HG03378 (cell line): Measurements from ENCODE around the gene SMOC2.

ENCODE experiments used
- ATAC-seq: cut with Tn5 transposase; IDR thresholded peaks from one replicate; pipeline ENCODE4 v1.9.1; 2021; ENCODE audit warnings: mild to moderate bottlenecking, moderate library complexity; ENCODE audit not compliant: unreplicated experiment

SMOC2 gene

DNA sequence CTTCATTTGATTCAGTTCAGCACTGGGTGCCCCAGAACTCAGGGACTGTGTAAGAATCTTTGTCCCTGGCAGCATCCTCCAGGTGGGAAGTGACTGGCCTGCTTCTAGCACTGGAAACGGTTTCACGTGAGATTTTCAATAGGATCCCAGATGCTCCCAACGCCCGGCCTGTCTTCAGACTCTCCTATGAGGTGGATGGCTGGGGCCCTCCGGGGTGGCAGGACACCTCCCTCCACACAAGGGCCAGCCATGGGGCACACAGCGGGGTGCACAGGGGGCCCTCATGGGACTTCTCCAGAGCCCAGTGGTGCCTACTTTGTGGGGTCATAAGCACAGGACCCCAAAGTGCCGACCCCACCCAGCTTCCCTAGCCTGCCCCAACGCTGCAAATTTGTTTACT lies 72.8 kb downstream of the SMOC2 start:
- ATAC-seq = no peak

DNA sequence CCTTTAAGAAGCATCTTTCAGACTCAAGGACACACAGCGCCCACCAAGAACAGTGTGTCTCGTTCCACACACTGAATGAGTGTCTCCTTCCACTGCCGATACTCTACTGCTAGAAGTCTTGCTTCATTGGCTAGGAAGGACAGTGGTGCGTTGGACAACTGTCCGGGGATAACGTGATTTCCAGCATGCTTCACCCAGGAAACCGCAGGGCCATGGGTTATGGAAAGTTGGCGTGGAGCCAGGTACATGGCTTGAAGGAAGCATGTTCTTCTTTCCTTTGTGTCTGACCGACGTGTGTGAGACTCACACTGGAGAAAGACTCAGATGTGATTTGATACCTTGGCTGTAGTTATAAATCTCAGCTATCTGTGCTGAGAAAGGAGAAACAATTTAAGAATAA lies 73.2 kb downstream of the SMOC2 start:
- no peak for ATAC-seq

DNA sequence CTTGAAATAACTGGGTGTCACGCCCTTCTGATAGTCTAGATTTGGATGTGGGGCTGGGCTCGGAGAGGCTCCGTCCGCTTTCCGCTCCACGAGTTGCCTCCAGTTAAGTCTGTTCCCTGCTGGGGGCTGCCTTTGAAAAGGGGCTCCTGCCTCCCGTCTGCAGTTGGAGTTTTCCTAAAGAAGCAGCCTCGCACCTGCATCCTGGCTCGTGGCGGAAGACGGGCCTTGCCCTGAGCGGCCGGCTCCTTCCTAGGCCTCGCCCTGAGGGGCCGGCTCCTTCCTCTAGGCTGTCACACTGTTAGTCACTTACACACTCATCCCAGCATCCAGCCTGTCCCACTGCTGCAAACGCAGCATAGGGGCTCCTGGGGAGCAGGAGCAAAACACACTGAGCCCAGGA lies 74.4 kb downstream of the SMOC2 start:
- no peak for ATAC-seq

DNA sequence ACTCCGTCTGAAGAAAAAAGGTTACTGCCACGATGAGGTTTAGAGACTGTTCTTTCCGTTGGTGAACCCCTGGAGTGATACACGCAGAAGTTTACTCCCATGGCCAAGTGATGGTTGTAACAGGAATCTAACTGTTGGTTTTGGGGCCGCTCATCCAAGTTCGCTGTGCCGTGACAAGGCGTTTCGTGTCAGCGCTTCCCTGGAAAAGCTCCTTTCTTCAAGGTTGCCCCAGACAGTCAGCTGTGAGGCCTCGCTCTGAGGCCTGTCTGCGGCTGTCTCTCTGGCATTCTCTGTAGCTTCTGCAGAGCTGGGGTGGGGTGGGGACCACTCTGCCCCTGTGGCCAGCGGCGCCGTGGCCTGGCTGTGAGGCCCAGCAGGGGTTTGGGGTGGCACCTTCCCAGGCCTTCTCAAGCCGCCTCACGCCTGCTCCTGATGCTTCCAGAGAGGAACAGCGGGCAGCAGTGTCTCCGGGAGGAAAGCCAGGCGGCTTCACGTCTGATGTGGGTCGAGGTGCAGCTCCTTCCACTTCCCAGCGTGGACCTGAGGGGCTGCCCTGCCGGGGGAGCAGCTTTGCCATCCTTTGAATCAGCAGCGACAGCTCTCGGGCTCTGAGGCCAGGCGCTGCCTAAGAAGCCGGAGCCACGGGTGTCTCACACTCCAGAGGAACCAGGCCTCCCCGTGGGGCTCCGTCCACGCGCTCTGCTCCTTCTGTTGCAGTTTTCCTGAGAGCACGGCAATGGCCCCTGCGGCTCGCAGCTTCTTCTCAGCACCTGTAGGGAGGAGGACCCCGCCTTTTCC lies 76.2 kb downstream of the SMOC2 start:
- ATAC-seq = no peak

DNA sequence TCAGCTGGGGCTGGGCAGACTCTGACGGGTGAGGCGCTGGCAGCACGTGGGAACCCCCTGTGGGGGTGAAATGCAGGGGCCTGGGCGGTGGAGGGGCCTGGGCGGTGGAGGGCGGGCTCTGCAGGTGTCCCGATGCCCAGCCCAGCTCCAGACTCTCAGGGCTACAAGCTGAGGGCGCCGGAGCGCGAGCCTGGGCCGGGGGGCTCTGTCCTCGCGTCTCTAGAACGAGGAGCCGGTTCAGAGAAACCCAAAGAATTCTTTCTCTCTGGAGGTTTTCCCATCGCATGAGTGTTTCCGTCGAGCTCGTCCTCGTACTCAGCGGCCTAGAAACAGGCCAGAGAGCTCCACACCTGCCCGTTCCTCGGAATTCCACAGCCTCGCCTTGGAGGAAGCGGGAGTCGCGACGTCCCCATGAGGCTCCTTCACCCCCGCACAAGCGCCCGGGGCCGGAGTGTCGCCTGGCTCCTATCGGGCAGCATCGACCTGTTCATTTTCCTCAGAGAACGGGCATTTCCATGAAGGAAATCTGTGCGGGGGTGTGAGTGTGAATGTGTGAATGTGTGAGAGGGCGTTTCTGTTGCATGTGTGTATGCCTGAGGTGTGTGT lies 76.9 kb downstream of the SMOC2 start:
- no peak for ATAC-seq

DNA sequence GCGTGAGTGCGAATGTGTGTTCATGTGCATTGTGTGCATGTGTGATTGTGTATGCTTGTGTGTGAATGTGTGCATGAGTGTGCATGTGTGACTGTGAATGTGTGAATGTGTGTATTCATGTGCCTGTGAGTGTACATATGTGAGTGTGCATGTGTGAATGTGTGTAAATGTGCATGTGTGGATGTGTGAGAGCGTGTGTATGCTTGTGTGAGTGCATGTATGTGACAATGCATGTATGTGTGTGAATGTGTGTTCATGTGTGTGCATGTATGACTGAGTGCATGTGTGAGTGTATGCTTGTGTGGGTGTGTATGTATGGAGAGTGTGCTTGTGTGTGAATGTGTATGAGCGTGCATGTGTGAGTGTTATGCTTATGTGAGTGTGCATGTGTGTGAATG lies 77.4 kb downstream of the SMOC2 start:
- ATAC-seq = no peak

DNA sequence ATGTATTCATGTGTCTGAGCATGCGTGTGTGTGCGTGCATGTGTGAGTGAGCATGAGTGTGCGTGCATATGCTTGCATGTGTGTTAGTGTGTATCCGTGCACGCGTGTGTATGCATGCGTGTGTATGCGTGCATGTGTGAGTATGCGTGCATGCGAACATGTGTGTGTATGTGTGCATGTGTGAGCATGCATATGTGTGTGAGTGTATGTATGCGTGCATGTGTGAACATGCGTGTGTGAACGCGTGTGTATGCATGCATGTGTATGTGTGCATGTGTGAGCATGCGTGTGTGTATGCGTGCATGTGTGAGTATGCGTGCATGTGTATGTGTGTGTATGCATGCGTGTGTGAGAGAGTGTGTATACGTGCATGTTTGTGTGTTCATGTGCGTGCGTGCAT lies 77.9 kb downstream of the SMOC2 start:
- ATAC-seq = no peak

DNA sequence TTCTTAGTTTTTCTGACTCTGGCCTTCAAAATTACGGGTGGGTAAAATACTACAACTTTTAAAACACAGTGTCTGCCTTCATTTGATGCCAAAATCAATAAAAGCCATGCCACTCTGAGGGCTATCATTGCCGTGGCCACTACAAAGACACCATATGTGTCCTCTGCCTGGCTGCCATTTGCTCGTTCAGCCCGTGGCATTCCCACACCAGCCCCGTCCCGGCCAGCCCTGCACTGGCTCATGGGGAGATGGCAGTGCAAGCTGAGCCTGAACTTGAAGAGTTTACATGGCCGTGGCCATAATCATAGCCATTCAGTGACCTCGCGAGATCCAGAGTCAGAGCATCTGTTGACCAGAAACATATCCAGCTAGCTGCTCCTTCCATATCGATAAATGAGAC lies 79.2 kb downstream of the SMOC2 start:
- no peak for ATAC-seq

DNA sequence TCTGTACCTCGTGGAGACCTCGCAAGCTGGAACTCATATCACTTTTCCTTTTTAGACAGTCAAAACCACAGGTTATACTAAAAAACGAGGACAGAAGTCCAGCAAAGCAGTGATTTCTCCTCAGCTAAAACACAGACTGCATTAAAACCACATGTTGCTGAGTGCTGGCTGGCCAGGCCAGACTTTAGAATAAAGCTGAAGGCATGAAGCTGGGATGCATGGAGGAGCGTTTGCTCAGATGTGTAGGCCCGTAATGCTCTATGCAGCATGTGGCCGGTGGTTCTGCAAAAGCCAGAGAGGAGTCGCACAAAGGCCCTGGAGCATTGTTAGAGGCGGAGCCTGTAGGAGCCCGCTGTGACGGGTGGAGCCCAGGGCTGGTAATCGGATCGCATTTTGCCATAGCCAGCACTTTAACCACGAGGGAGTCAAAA lies 83.6 kb downstream of the SMOC2 start:
- no peak for ATAC-seq

DNA sequence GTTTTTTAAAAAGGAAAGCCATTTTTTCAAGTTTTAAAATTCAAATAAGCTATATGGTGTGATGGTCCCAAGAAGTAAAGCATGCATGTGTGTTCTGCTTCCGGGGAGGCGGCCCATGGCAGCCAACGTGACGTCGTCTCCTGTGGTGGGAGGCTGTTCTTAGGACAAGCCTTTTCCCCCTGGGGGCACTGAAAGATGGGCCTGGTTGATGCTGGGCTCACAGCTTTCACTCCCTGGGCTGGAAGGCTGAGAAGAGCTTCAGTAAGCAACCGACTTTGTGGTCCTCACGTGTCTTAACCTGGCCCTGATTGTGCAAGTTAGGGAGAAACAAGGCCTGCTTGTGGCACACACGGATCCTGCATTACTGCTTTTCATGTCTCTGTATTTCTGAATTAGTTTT lies 84.1 kb downstream of the SMOC2 start:
- no peak for ATAC-seq

DNA sequence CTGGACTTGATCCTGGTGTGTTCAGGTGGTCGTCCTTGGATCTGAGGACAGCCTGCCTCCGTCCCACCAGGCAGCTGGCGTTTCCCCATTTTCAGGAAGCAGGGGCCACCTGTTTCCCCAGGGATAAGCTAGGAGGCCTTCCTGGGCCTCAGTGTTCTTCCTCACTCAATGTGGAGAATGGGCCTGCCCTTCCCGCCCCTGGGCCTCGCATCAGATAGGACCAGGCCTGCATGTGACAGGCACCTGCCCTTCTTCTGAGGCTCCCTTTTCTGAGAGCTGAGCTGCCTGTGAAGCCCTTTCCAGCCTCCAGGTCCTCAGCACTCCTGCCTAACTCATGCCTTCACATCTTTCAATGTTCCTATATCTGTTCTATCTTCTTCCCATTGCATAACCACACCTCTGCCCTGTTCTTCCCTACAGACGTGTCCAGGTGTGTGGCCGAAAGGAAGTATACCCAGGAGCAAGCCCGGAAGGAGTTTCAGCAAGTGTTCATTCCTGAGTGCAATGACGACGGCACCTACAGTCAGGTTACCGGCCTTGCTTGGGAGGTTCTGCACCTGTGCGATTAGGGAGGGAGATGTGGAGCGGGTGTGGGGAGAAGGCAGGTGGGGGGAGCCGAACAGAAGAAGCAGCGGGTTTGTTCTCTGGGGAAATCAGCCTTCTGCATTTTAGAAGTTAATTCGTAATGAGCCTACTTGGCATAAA lies 85.1 kb downstream of the SMOC2 start:
- ATAC-seq = no peak

DNA sequence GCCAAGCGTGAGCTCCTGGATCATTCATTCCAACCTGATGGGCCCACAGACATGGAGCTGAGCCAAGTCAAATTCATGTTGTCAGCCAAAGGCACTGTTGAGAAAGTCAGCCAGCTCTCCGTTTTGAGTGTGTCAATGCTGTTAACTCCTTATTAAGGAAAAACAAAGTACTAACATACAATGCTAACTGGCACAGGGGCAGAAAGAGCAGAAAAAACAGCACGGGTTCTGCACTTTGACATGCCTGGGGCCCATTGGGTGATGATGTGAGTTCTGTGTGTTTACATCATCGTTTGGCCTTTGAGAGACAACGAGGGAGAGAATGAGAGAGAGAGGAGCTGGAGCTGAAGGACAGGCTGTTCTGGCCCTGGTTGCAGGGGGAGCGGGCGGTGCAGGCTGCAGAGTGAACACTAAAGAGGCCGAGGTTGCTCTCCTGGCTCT lies 85.9 kb downstream of the SMOC2 start:
- ATAC-seq = no peak

DNA sequence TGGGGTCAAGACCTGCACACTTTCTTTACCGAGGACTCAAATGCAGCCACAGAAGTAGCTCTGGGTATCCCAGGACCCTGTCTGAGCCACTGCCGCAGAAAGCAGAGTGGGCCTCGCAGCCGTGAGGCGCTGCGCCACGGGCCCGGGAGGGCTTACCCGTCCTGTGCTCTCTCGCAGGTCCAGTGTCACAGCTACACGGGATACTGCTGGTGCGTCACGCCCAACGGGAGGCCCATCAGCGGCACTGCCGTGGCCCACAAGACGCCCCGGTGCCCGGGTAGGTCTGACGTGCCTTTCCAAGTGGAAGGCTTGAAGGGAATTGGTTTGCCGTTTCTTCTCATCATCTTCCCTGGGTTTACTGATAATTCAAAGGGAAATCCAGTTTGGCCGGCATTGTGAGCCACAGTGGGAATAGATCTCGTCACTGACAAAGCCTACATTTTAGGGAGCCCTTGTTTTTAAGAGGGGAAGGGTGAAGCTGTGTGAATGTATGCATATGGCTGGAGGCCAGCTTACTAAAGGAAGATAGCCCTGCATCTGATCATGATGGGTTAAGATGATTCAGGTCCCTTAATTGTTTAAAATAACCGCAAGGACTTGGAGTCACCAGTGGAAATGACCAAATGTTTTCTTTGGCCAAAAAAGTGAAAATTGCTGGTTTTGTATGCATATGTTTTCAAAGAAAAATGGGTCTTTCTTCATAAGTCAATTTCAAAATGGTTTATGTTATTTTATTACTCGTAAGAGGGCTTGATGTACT lies 86.6 kb downstream of the SMOC2 start:
- ATAC-seq = no peak

DNA sequence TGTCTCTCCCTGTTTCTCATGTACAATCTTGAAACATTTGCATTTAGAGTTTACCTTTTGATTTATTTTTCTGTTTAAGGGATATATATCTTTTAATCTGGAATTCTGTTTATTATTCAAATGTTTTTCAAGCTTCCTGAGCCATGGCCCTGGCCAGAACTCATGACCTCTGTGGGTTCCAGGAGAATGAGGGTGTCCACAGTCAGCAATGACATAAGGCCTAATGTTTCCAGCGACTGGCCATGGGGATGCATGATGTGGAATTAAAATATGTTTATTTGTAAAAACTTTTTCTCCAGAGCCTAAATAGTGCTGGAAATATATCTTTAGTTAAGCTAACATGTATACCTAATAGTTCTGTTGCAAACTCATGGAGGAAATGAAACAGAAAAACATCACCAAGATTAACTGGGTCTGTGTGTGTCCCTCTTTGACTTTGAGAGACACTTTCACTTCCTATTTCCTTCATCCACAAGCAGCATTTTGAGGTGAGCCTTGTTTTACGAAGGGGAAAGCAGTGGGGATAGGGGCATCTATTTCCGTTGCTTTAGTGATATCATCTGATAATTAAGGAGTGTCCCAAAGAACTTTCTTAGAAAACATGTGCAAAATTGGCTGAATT lies 87.6 kb downstream of the SMOC2 start:
- no peak for ATAC-seq

DNA sequence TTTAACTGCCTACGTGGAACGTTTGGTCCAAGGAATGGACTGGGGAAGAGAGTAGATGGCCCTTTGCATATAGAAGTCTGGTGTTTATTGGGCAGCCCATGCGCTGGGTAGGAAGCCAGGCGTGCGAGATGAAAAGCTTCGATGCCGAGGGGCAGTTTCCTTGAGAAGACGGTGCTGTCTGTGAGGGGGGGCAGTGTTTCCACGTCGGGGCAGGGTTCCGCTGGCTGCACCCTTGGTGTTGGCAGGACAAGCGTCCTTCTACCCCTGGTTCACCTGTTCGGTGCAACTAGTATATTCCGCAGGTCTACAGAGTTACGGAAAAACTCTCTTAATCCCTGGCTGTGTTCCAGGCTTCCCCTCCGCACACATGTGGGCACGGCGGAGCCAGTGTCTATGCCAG lies 88.2 kb downstream of the SMOC2 start:
- no peak for ATAC-seq

DNA sequence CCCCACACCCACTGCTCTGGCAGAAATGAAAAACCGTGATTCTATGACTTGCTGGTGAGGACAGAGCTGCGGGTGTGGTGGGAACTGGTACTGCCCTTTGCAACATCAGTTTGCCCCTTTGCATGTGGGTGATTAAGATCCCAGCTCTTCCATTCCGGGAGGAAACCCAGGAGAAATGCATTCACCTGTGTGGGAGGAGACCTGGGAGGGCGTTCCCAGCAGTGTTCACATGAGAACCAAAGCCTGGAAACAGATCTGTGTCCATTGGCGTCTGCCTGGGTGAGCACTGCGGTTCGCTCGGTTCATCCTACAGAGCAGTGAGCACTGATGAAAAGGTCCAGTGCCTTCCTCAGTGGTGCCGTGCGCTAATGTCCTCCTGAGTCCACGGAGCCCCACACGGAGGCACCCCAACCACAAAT lies 89.7 kb downstream of the SMOC2 start:
- no peak for ATAC-seq

DNA sequence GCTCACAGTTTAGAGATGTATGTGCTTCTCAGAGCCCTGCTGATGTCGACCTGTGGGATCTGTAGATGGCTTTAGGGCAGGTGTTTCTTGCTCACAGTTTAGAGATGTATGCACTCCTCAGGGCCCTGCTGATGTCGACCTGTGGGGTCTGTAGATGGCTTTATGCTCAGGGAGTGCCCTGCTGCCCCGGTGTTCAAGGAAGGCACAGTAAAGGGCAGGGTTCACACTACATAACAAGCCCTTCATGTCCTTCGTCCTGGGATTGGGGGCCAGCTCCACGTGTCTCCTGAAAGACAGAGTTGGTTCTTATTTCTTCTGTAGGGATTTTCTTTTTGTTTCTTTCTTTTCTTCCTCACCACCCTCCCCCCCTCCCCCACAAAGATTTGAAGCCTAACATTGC lies 91.1 kb downstream of the SMOC2 start:
- no peak for ATAC-seq

DNA sequence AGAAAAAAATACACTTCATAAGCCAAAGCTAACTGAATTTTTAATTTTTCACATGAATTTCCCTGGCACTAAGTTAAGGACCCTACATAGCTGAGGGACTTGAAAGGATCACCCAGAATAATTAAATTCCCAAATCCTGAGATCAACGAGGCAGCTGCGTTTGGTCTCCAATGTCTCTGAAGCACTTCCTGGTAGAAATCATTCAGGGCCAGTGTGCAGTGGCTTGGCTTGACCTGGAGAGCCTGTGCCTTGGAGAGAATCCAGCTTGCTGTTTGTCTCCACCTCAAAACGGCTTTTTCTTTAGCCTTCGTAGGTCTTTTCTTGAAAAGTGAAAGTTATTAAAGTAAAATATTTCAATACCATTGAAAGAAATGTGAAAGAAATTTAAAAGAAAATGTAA lies 92.4 kb downstream of the SMOC2 start:
- no peak for ATAC-seq

DNA sequence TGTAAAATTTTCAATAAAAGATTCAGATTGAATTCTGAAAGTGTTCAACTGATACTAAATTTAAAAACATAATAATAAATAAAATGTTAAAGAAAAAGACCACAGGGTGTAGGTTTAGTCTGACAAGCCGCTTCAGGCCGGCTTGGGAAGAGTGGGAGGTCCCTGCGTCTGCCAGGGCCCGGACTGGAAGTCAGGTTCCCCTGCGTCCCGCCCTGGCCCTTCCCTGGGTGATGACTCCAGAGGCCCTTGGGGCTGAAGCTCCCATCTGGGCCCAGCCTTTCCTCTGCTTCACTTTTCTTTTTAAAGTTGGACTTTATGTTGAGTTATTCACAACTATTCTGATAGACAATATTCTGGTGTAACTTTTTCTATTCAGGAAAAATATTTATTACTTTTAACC lies 93.3 kb downstream of the SMOC2 start:
- no peak for ATAC-seq

DNA sequence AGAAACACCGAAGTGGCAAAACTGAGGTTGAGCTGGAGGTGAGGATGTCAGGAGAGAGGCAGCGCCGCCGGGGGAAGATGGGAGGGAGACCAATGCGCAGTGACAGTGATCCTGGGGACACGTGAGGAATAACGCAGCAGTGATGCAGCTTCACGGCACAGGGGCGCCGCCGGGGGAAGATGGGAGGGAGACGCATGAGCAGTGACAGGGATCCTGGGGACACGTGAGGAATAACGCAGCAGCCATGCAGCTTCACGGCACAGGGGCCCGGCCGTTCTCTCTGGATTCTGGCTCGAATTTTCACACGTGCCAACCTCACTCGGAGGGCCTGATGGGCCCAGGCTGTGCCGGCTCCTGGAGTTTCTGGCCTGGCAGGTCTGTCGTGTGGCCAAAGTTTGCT lies 94.7 kb downstream of the SMOC2 start:
- no peak for ATAC-seq

DNA sequence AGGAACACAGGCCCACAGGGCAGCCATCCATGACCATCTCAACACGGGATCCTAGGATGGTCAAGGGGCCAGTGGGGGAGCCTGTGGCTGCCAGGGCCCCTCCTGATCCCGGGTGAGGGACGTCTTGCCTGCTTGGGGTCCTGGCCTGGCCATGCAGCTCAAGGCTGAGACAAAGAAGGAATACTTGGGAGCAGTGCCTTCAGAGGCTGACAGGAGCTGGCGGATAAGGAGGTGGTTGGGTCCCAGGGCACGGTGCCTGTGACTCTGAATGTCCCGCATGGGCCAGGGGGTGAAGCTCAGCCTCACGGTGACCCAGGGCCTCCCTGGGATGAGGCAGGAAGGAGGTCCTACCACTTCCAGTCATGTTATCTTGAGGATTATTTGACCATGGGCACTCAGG lies 95.2 kb downstream of the SMOC2 start:
- ATAC-seq = no peak
